GM12801 (cell line): ENCODE data around the gene ABCA13.

ENCODE experiments used
- CTCF ChIP-seq: IDR thresholded peaks from one replicate; pipeline ENCODE4 v1.5.1; 2011; ENCODE audit warnings: control low read depth; ENCODE audit not compliant: insufficient read length; ENCODE audit errors: extremely low read depth

ABCA13 gene

GRCh38 chr7:48188776-48189520, 17.7 kb downstream of the ABCA13 start:
- TF ChIP-seq CTCF: no peak

- TF ChIP-seq CTCF: no peak
Observed at GRCh38 chr7:48192996-48193395, 21.7 kb downstream of the ABCA13 start.

- TF ChIP-seq CTCF: no peak
Observed at GRCh38 chr7:48193421-48193820, 22.2 kb downstream of the ABCA13 start.

GRCh38 chr7:48207155-48207675, 36.0 kb downstream of the ABCA13 start:
- TF ChIP-seq CTCF: no peak

GRCh38 chr7:48209004-48209600, 37.8 kb downstream of the ABCA13 start:
- TF ChIP-seq CTCF: no peak

GRCh38 chr7:48213226-48213625, 42.0 kb downstream of the ABCA13 start:
- no peak for TF ChIP-seq CTCF

GRCh38 chr7:48217266-48217665, 46.0 kb downstream of the ABCA13 start:
- TF ChIP-seq CTCF: no peak
